ENCODE measurements around the gene AOPEP. TPM values are rescaled to one million over a fixed set of nuclear protein-coding genes. Genes with fewer than 3 reads are reported as not detected.

Gene AOPEP
- total and polyA plus RNA-seq, 9 of the 15 experiments (the other 6 are each of a cell fraction or from before 2014, with no cell fraction given) = 4.5 to 19.3 (median 13.5) TPM

DNA sequence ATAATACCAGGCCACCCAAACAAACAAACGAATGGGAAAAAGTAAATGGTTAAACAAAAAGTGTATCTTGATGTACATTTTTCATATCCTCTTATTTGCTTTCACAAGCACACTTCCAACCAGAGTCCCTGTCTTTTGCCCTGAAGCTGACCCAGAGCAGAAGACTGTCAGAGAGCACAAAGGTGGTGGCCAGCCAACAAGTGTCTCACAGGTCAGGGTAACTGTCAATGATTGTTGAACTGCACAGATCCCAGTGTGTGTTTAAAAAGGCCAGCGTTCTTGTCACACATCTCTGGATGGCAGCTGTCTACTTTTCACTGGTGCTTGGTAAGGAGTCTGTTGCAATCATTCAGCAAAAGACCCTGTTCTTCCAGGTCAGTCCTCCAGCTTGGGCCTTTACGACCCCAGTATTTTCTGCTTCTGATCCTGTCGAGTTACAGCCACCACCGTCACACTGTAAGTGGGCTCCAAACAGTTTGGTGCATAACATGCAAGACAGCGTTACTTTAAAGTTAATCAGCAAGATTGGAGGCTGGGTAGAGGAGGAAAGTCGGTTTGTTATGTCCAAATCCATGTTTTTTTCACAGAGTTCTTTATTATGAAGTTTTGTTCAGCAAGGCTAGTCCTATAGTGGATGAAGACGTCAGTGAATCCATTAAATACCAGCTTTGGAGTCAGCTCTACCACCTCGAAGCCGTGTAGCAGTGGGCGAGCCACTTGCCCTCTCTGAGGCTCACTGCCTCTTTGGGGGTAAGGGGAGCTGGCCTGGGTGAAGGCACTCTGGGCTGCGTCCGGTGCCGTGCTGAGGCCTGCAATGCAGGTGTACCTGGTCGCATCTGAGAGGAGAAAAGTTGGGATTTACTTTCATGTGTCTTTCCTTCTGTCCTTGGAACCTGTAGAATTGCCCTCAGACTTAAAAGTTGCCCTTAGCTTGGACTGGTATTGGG is 265.7 kb downstream of the AOPEP start:
- no TSS peak for BruUV-seq (replicated peaks)
- ChIA-PET CTCF (ENCODE audit: low intra/inter-chr PET ratio) (no interaction called here), POLR2A (interaction anchor here (0.8 kb wide), 1 partner anchor 11 kb away, joined by 3 read pairs; no protein-coding TSS in a partner anchor)
- no peak overlapping the region for H3K27ac ChIP-seq (ENCODE audit: extremely low read depth, low read depth, low read length)
- H3K4me3 ChIP-seq = no peak overlapping the region
- intact Hi-C loops (cut with micrococcal nuclease) = no loop called here
- H3K79me2 ChIP-seq (ENCODE audit: control insufficient read depth, insufficient read depth, low read length) = no peaks in the 10 kb centered on the region
- no peaks in the 10 kb centered on the region for H3K36me3 ChIP-seq (ENCODE audit: control insufficient read depth, insufficient read depth, low read length)
- no peak for DNase-seq (ENCODE audit: extremely low read depth in 1 of 4, low spot score in 3 of 4)
- no peak for ATAC-seq
- 37% methylated on average over 13 of the region's 15 CpGs for WGBS (ENCODE audit: insufficient coverage, low coverage, missing lambda C conversion rate)
- in situ Hi-C loops (cut with MboI) = no loop called here
- H3K9ac ChIP-seq (ENCODE audit: insufficient read depth in 1 of 2, low read depth in 2 of 2, low read length in 2 of 2) = no peak overlapping the region
- no peak overlapping the region for H2AFZ ChIP-seq (ENCODE audit: low read depth, low read length)
- H3K9me1 ChIP-seq (ENCODE audit: control insufficient read depth, insufficient read depth, low read length) = no peaks in the 10 kb centered on the region
- no peak overlapping the region for H3K4me2 ChIP-seq (ENCODE audit: insufficient read depth, low read length)
- no peaks in the 10 kb centered on the region for H4K20me1 ChIP-seq (replicated peaks; ENCODE audit: control insufficient read depth, insufficient read depth, low read length)
- no peaks in the 10 kb centered on the region for H3K9me3 ChIP-seq (replicated peaks; ENCODE audit: control insufficient read depth, insufficient read depth, low read depth, low read length)
- no peaks in the 10 kb centered on the region for H3K4me1 ChIP-seq (replicated peaks in 1 of 2; ENCODE audit: control insufficient read depth in 2 of 2, insufficient read depth in 2 of 2, low read length in 2 of 2)
- FAIRE-seq = no peak
- H3K27me3 ChIP-seq (ENCODE audit: control insufficient read depth in 2 of 2, insufficient read depth in 2 of 2, low read length in 2 of 2) = no peaks in the 10 kb centered on the region
- TF ChIP-seq ZNF830 (CRISPR knock-in tag; IDR thresholded peaks at IDR 0.05) (no peak), KLF6 (CRISPR knock-in tag; IDR thresholded peaks at IDR 0.05; ENCODE audit: borderline replicate concordance) (no peak), NFYB (IDR thresholded peaks at IDR 0.05; ENCODE audit: extremely low read depth, insufficient read length) (no peak), CBFA2T3 (IDR thresholded peaks at IDR 0.05) (no peak), GABPB2 (CRISPR knock-in tag; conservative IDR thresholded peaks at IDR 0.05) (no peak), CTCFL (IDR thresholded peaks at IDR 0.05; ENCODE audit: borderline replicate concordance, insufficient read depth, low read depth, low read length, poor library complexity, severe bottlenecking) (no peak), SAP30 (IDR thresholded peaks at IDR 0.05; ENCODE audit: borderline replicate concordance, insufficient read depth, low read depth, low read length, poor library complexity, severe bottlenecking) (no peak), ZSCAN29 (IDR thresholded peaks at IDR 0.05) (no peak), ZNF174 (CRISPR knock-in tag; IDR thresholded peaks at IDR 0.05) (no peak), RAD51 (IDR thresholded peaks at IDR 0.05; ENCODE audit: borderline replicate concordance, low read depth) (no peak), CBX1 (IDR thresholded peaks at IDR 0.05; ENCODE audit: low read depth) (no peak), CUX1 (CRISPR knock-in tag; IDR thresholded peaks at IDR 0.05) (no peak), HEY1 (CRISPR knock-in tag; IDR thresholded peaks at IDR 0.05; ENCODE audit: borderline replicate concordance) (no peak)
- TF ChIP-seq, protein P1, sequence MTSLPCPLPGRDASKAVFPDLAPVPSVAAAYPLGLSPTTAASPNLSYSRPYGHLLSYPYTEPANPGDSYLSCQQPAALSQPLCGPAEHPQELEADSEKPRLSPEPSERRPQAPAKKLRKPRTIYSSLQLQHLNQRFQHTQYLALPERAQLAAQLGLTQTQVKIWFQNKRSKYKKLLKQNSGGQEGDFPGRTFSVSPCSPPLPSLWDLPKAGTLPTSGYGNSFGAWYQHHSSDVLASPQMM (CRISPR knock-in tag; IDR thresholded peaks at IDR 0.05) = no peak

All from K562 (cell line).